ENCODE measurements around the gene FTO.

The FTO gene

GRCh38 chr16:54099627-54100026 lies 395.7 kb downstream of the FTO start:
- no peak for DNase-seq

- no peak for DNase-seq
Measured at GRCh38 chr16:54102888-54103866, 399.2 kb downstream of the FTO start.

DNA sequence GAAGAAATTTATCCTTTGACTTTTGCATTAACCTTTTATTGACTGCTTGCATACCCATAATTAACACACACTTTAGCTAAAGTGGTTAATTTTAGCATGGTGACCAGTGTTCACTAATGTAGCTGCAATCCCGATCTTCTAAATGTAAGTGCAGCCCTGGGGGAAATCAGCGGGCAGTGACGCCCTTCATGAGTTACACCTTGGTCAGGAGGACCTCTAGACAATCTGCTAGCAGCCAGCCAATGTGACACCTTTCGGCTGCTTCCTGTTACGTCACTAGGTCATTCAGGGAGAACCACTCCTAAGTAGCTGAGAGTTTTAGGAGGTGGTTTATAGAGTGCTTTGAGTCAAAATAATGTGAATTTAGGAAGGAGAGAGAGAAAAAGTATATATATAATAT lies 402.1 kb downstream of the FTO start:
- DNase-seq = no peak

DNA sequence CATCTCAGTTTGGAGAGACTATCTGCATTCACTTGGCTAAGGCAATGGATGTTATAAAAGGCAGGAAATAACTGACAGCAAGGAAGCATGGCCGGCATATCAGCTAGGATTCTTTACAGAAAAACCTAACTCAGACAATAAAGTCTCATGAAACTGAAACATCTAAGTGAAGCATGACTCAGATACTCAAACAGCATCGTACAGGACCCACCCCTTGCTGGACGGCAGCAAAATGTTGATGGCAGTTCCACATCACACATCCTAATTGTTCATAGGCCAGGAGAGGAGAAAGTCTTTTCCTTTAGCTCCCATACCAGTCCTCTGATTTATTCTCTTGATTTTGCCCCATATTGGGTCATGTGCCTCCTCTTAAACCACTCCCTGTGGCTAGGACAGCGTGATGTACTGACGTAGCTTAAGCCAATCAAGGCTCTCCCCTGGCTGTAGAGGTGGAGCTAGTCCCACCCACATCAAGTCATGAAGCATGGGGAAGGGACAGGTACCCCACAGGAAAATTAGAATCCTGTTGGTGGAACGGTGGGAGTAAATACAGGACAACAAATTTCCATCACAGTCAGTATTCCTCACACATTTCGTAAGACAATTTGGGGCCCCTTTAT lies 403.7 kb downstream of the FTO start:
- DNase-seq = no peak

- no peak for DNase-seq
Measured at GRCh38 chr16:54110016-54110981, 406.3 kb downstream of the FTO start.

DNA sequence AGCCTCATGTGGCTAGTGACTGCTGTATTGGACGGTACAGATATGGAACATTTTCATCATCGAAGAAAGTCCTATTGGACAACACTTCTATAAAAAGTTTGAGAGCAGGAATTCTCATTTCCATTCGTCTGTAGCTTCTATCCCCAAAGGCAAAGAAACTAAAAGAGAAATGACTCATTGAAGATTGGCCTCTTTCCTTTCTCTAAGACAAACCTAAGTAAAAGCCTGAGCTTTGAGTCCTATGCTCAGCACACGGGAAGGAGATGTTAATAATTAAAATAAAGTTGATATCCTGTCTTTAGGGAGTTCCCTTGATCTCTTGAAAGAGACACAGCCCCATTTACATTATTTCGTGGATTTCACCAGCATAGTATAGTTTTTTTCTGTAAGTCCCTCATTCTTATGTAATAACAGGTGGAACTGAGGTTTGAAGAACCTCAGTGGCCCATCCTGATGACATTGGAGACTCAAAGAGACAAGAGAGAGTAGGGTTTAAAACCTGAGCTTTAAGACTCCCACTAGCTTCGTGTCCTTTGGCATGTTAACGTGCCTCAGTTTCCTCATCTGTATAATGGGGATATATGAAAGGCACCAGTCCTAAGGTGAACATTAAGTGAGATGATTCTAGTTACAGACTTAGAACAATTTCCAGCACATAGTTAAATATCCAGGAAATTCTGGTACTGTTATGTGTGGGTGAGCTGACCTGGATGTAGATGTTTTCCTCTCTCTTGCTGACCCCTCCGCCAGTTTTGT lies 408.7 kb downstream of the FTO start:
- no peak for DNase-seq

- no peak for DNase-seq
Measured at GRCh38 chr16:54115558-54115957, 411.6 kb downstream of the FTO start.

- DNase-seq = no peak
Measured at GRCh38 chr16:54116124-54116655, 412.2 kb downstream of the FTO start.

- DNase-seq = no peak
Measured at GRCh38 chr16:54118846-54119245, 414.9 kb downstream of the FTO start.

GRCh38 chr16:54120846-54121480 lies 417.0 kb downstream of the FTO start:
- DNase-seq = no peak

- DNase-seq = no peak
Measured at GRCh38 chr16:54121539-54122295, 417.8 kb downstream of the FTO start.

DNA sequence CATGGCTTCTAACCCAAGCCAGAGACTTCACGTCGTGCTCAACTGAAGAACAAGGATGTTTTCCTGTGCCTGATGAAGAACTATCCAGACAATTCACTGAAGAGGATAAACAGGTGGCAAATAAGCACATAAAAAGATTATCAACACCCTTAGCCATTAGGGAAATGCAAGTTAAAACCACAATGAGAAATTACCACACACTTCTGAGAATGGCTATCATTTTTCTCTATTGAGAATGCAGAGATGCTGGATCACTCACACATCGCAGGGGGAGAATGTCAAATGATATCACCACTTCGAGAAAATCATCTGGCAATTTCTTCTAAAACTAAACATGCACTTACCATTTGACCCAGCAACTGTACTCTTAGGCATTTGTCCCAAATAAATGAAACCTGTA lies 419.8 kb downstream of the FTO start:
- DNase-seq = no peak

DNA sequence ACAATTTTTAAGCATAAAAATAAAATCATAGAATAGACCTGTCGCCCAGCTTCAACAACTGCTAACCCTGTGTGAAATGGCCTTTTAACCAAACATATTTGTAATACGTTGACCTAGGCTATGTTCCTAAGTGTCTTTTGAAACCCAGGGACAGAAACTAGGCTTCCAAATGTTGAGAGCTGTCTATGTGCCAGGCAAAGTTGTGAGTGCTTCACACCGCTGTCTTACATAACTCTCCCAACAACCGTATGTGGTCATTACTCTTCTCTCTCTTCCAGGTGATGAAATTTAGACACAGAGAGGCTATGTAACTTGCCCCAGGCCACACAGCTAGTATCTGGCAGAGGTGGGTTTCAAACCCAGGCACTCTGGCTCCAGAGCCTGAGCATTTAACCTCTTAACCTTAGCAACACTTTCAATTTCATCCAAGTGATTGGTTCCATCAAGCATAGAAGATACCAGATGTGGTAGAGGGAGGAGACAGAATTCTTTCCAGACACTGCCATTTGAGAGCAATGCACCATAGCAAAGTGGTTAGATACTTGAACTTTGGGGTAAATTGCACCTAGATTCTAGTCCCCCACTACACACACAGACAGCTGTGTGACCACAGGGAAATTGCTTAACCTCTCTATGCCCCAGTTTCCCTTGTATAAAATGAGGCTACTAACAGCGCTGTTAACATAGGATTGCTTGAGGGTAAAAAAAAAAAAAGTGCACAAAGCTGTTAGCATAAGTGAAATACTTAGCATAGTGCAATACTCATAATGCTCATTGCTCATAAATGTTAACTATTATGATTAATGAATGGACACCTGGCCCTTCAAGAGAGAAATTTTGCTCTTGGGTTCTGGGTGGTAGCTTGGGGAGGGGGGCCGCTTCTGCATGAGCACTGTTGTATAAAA lies 422.0 kb downstream of the FTO start:
- DNase-seq = no peak

DNA sequence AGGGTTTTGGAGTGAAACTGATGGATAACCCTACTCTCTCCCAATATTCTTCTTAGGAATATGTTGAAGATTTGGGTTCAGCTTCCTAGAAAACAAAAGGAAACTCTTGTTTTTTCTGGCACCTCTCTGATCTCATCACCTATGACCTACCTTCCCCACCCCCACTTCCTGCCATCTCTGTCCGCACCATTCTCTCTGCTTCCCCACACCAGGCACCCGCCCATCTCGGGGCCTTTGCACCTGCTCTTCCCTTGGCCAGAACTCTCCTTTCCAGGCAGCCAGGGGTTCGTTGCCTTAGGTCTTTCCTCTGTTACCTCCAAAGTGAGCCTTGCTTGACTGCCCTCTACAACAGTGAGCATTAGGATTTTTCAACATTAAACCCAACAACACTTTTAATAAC lies 423.0 kb downstream of the FTO start:
- no peak for DNase-seq

GRCh38 chr16:54128629-54129234 lies 424.8 kb downstream of the FTO start:
- DNase-seq = no peak

DNA sequence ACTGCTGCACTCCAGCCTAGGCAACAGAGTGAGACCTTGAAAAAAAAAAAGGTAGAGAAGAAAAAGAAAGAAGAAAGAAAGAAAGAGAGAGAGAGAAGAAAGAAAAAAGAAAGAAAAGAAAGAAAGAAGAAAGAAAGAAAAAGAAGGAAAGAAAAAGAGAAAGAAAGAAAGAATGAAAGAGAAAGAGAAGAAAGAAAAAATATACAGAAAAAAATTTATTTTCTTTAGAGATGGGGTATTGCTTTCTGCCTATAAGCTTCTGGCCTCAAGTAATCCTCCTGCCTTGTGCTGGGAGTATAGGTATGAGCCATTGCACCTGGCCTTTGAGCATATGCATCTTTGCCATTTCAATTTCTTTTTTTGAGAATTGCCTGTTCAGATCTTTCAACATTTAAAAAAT lies 425.9 kb downstream of the FTO start:
- DNase-seq = no peak

- DNase-seq = no peak
Measured at GRCh38 chr16:54135361-54136275, 431.7 kb downstream of the FTO start.

DNA sequence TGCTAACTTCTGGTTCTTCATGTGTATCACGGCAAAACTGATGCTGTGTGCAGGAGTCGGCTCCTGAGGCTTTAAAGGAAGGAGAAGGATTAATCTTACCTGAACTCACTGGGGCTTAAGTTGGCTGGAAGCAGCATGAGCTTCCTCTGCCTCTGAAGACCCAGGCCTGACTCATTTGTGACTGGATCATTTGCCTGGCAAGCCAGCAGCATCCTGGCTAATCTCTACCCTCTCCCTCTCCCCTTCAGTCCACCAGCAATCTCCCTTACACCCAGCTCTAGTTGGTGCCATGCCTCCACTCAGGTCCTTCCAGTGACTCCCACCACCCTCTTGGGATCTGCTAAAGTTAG lies 432.3 kb downstream of the FTO start:
- no peak for DNase-seq
